ENCODE results near the gene RPL39.

The RPL39 gene

GRCh38 chrX:119763836-119764387 lies 27.5 kb downstream of the RPL39 start:
- FAIRE-seq: no peak
- TF ChIP-seq POU2F2 (IDR thresholded peaks at IDR 0.05; ENCODE audit: low read depth, low read length) (no peak), POLR2AphosphoS5 (IDR thresholded peaks at IDR 0.05; ENCODE audit: low read depth, low read length) (no peak), SPI1 (IDR thresholded peaks at IDR 0.05; ENCODE audit: low read depth, low read length) (no peak), TAF1 (IDR thresholded peaks at IDR 0.05; ENCODE audit: low read depth, low read length) (no peak), POLR2A (IDR thresholded peaks at IDR 0.05; ENCODE audit: low read depth, low read length) (no peak)
- no peak for DNase-seq (ENCODE audit: insufficient read length, low spot score)

- DNase-seq (ENCODE audit: insufficient read length, low spot score) (no peak), FAIRE-seq (peak; percentile 86)
- TF ChIP-seq SPI1 (IDR thresholded peaks at IDR 0.05; ENCODE audit: low read depth, low read length) (no peak), POLR2AphosphoS5 (IDR thresholded peaks at IDR 0.05; ENCODE audit: low read depth, low read length) (no peak), TAF1 (IDR thresholded peaks at IDR 0.05; ENCODE audit: low read depth, low read length) (no peak), PAX5 (IDR thresholded peaks at IDR 0.05; ENCODE audit: insufficient read depth, low read length, severe bottlenecking) (no peak), POLR2A (IDR thresholded peaks at IDR 0.05; ENCODE audit: low read depth, low read length) (no peak), POU2F2 (IDR thresholded peaks at IDR 0.05; ENCODE audit: low read depth, low read length) (no peak)
Measured at GRCh38 chrX:119763181-119763580, 28.2 kb downstream of the RPL39 start.

- DNase-seq (ENCODE audit: insufficient read length, low spot score): no peak
- peak; percentile 91 for FAIRE-seq
- TF ChIP-seq POLR2A (IDR thresholded peaks at IDR 0.05; ENCODE audit: low read depth, low read length): no peak
- TF ChIP-seq POU2F2 (IDR thresholded peaks at IDR 0.05; ENCODE audit: low read depth, low read length): no peak
- TF ChIP-seq TAF1 (IDR thresholded peaks at IDR 0.05; ENCODE audit: low read depth, low read length): no peak
- no peak for TF ChIP-seq PAX5 (IDR thresholded peaks at IDR 0.05; ENCODE audit: insufficient read depth, low read length, severe bottlenecking)
- TF ChIP-seq POLR2AphosphoS5 (IDR thresholded peaks at IDR 0.05; ENCODE audit: low read depth, low read length): no peak
- TF ChIP-seq SPI1 (IDR thresholded peaks at IDR 0.05; ENCODE audit: low read depth, low read length): no peak
Measured at GRCh38 chrX:119762718-119763117, 28.7 kb downstream of the RPL39 start.

GRCh38 chrX:119760026-119760877 lies 31.2 kb downstream of the RPL39 start:
- FAIRE-seq (no peak), DNase-seq (ENCODE audit: insufficient read length, low spot score) (no peak)
- TF ChIP-seq POLR2AphosphoS5 (IDR thresholded peaks at IDR 0.05; ENCODE audit: low read depth, low read length): no peak
- peak; percentile 77 for TF ChIP-seq PAX5 (IDR thresholded peaks at IDR 0.05; ENCODE audit: insufficient read depth, low read length, severe bottlenecking)
- peak; percentile 35; the same call in 1 of the 2 replicates for TF ChIP-seq POLR2A (IDR thresholded peaks at IDR 0.05; ENCODE audit: low read depth, low read length)
- TF ChIP-seq SPI1 (IDR thresholded peaks at IDR 0.05; ENCODE audit: low read depth, low read length): no peak
- no peak for TF ChIP-seq POU2F2 (IDR thresholded peaks at IDR 0.05; ENCODE audit: low read depth, low read length)
- TF ChIP-seq TAF1 (IDR thresholded peaks at IDR 0.05; ENCODE audit: low read depth, low read length): no peak; the same call in 1 of the 2 replicates

GRCh38 chrX:119759248-119759766 lies 32.1 kb downstream of the RPL39 start:
- no peak for TF ChIP-seq SPI1 (IDR thresholded peaks at IDR 0.05; ENCODE audit: low read depth, low read length)
- TF ChIP-seq TAF1 (IDR thresholded peaks at IDR 0.05; ENCODE audit: low read depth, low read length): no peak
- TF ChIP-seq POLR2AphosphoS5 (IDR thresholded peaks at IDR 0.05; ENCODE audit: low read depth, low read length): no peak
- TF ChIP-seq POU2F2 (IDR thresholded peaks at IDR 0.05; ENCODE audit: low read depth, low read length): no peak
- FAIRE-seq (peak; percentile 90), DNase-seq (ENCODE audit: insufficient read length, low spot score) (no peak)

GRCh38 chrX:119758731-119759247 lies 32.6 kb downstream of the RPL39 start:
- TF ChIP-seq PAX5 (IDR thresholded peaks at IDR 0.05; ENCODE audit: insufficient read depth, low read length, severe bottlenecking): no peak
- no peak for TF ChIP-seq POLR2AphosphoS5 (IDR thresholded peaks at IDR 0.05; ENCODE audit: low read depth, low read length)
- no peak for TF ChIP-seq SPI1 (IDR thresholded peaks at IDR 0.05; ENCODE audit: low read depth, low read length)
- TF ChIP-seq POU2F2 (IDR thresholded peaks at IDR 0.05; ENCODE audit: low read depth, low read length): no peak
- TF ChIP-seq TAF1 (IDR thresholded peaks at IDR 0.05; ENCODE audit: low read depth, low read length): no peak
- no peak for TF ChIP-seq POLR2A (IDR thresholded peaks at IDR 0.05; ENCODE audit: low read depth, low read length)
- FAIRE-seq (no peak), DNase-seq (ENCODE audit: insufficient read length, low spot score) (no peak)

- no peak for TF ChIP-seq TAF1 (IDR thresholded peaks at IDR 0.05; ENCODE audit: low read depth, low read length)
- TF ChIP-seq POLR2AphosphoS5 (IDR thresholded peaks at IDR 0.05; ENCODE audit: low read depth, low read length): no peak
- TF ChIP-seq POLR2A (IDR thresholded peaks at IDR 0.05; ENCODE audit: low read depth, low read length): no peak
- no peak for TF ChIP-seq SPI1 (IDR thresholded peaks at IDR 0.05; ENCODE audit: low read depth, low read length)
- no peak for TF ChIP-seq POU2F2 (IDR thresholded peaks at IDR 0.05; ENCODE audit: low read depth, low read length)
- TF ChIP-seq PAX5 (IDR thresholded peaks at IDR 0.05; ENCODE audit: insufficient read depth, low read length, severe bottlenecking): no peak
- DNase-seq (ENCODE audit: insufficient read length, low spot score) (no peak), FAIRE-seq (peak; percentile 85)
Measured at GRCh38 chrX:119757979-119758730, 33.3 kb downstream of the RPL39 start, which contains the start of gene SOWAHD. Gene SOWAHD, plus strand, starts transcription at chrX:119758588. Its CDS starts 80 bp downstream, at chrX:119758668.

- FAIRE-seq (no peak), DNase-seq (ENCODE audit: insufficient read length, low spot score) (no peak)
- no peak for TF ChIP-seq POLR2AphosphoS5 (IDR thresholded peaks at IDR 0.05; ENCODE audit: low read depth, low read length)
- no peak for TF ChIP-seq SPI1 (IDR thresholded peaks at IDR 0.05; ENCODE audit: low read depth, low read length)
- TF ChIP-seq PAX5 (IDR thresholded peaks at IDR 0.05; ENCODE audit: insufficient read depth, low read length, severe bottlenecking): no peak
- TF ChIP-seq TAF1 (IDR thresholded peaks at IDR 0.05; ENCODE audit: low read depth, low read length): no peak
- TF ChIP-seq POLR2A (IDR thresholded peaks at IDR 0.05; ENCODE audit: low read depth, low read length): no peak
- no peak for TF ChIP-seq POU2F2 (IDR thresholded peaks at IDR 0.05; ENCODE audit: low read depth, low read length)
Measured at GRCh38 chrX:119757646-119757978, 33.8 kb downstream of the RPL39 start.

All from GM12891 (cell line).